ENCODE data around the gene PADI3.

GRCh38 chr1:17277511-17278159 is 28.7 kb downstream of the PADI3 start:
- no peak for TF ChIP-seq ELF4 (IDR thresholded peaks at IDR 0.05)
- TF ChIP-seq FOXM1 (IDR thresholded peaks at IDR 0.05; ENCODE audit: borderline replicate concordance), result no peak
- no peak for TF ChIP-seq BHLHE40 (IDR thresholded peaks at IDR 0.05; ENCODE audit: borderline replicate concordance)
- no peak for TF ChIP-seq HDGF (IDR thresholded peaks at IDR 0.05; ENCODE audit: borderline replicate concordance)
- no peak for TF ChIP-seq FOXK2 (IDR thresholded peaks at IDR 0.05)

All from HEK293T (cell line).